Transverse colon (tissue), 4 donors: ENCODE measurements around the gene ISOC1.

Source experiments
- CTCF ChIP-seq, 5 experiments: fragments of 200-600 bp in 3 of 5; fragments of 450-650 bp in 2 of 5; sonication (generic) in 3 of 5; IDR thresholded peaks; 1 replicate in 2 of 5; 2 replicates in 3 of 5; pipeline ENCODE4 v1.5.1; 2016 to 2017; ENCODE audit warnings: antibody characterized with exemption in 5 of 5, inconsistent platforms in 3 of 5, mild to moderate bottlenecking in 2 of 5, moderate library complexity in 1 of 5
- EP300 ChIP-seq: sonication (generic); formaldehyde crosslinking; IDR thresholded peaks from one replicate; pipeline ENCODE4 v1.6.1; 2017; ENCODE audit warnings: antibody characterized with exemption, low read depth
- POLR2A ChIP-seq: fragments of 450-650 bp; IDR thresholded peaks from one replicate; pipeline ENCODE4 v1.6.1; 2016; ENCODE audit warnings: antibody characterized with exemption, mild to moderate bottlenecking, moderate library complexity
- POLR2AphosphoS5 ChIP-seq, 3 donors: sonication (generic); formaldehyde crosslinking; IDR thresholded peaks; one replicate each; pipeline ENCODE4 v1.6.1; 2016; ENCODE audit warnings: antibody characterized with exemption in 3 of 3

- no peak for TF ChIP-seq POLR2A
- TF ChIP-seq CTCF (IDR thresholded peaks at IDR 0.05), result no peak
- no peak for TF ChIP-seq POLR2AphosphoS5 (IDR thresholded peaks at IDR 0.05)
- TF ChIP-seq EP300, result no peak
Measured at GRCh38 chr5:129061849-129062248, 32.7 kb upstream of the ISOC1 start.
